22Rv1 (cell line): ENCODE data around the gene SLC16A12.

Source experiments
- CTCF ChIP-seq: fragments of 450-650 bp; IDR thresholded peaks from 2 replicates; pipeline ENCODE4 v1.5.1; 2017; ENCODE audit warnings: mild to moderate bottlenecking
- ZFX ChIP-seq: fragments of 450-650 bp; IDR thresholded peaks from 2 replicates; pipeline ENCODE4 v1.6.1; 2017; ENCODE audit warnings: antibody characterized with exemption, borderline replicate concordance

GRCh38 chr10:89475125-89475524 lies 60.3 kb downstream of the SLC16A12 start:
- TF ChIP-seq CTCF, result no peak
- no peak for TF ChIP-seq ZFX
